ENCODE data around the gene SEC14L1. TPM values are rescaled to one million over a fixed set of nuclear protein-coding genes. Genes with fewer than 3 reads are reported as not detected.
A peak's percentile ranks its signal among the peaks of the same experiment; 100 is the strongest.

The SEC14L1 gene
- total RNA-seq, 1 experiment from 2014 or later, result 279 TPM

- Histone ChIP-seq H3K9me3 (ENCODE audit: control insufficient read depth, insufficient read depth, low read depth, low read length) (no peaks in the 10 kb centered on the region), H3K4me3 (ENCODE audit: low read depth in 2 of 2, low read length in 2 of 2) (no peak overlapping the region), H3K27me3 (ENCODE audit: control insufficient read depth, insufficient read depth, low read length) (no peaks in the 10 kb centered on the region), H3K36me3 (ENCODE audit: control insufficient read depth, insufficient read depth, low read length) (peaks cover 2% of the 10 kb centered on the region; the same call in 1 of the 2 replicates), H3K4me1 (ENCODE audit: control insufficient read depth, insufficient read depth, low read length) (peaks cover 70% of the 10 kb centered on the region), H3K27ac (ENCODE audit: low read length) (peak overlapping the region; percentile 4; the same call in 1 of the 2 replicates)
- CTCF ChIA-PET, result no interaction called here
- no TSS peak for BruUV-seq (replicated peaks)
- TF ChIP-seq CTCF (IDR thresholded peaks at IDR 0.05) (no peak), TCF7L2 (IDR thresholded peaks at IDR 0.05; ENCODE audit: low read depth, low read length) (no peak), SIN3A (IDR thresholded peaks at IDR 0.05; ENCODE audit: borderline replicate concordance, insufficient read depth, low read depth, low read length) (no peak), REST (IDR thresholded peaks at IDR 0.05; ENCODE audit: insufficient read depth in 1 of 2, low read depth in 2 of 2, low read length in 1 of 2) (no peak), POLR2AphosphoS5 (IDR thresholded peaks at IDR 0.05; ENCODE audit: low read depth, low read length) (no peak)
- no peak for DNase-seq (ENCODE audit: low read depth, low spot score)
- peak; percentile 52 for ATAC-seq
- intact Hi-C loops (cut with micrococcal nuclease; ENCODE audit: unreplicated experiment) (no loop called here), in situ Hi-C loops (cut with HindIII; ENCODE audit: low pct_unique_long_range_greater_than_20kb, low sequenced_read_pairs) (no loop called here)
- POLR2A ChIA-PET, result no interaction called here
Observed at GRCh38 chr17:77186141-77186604, 45.4 kb downstream of the SEC14L1 start.

GRCh38 chr17:77188084-77189066 lies 47.6 kb downstream of the SEC14L1 start:
- intact Hi-C loops (cut with micrococcal nuclease; ENCODE audit: unreplicated experiment), result no loop called here

More at GRCh38 chr17:77188084-77189066, 47.6 kb downstream of the SEC14L1 start:
- POLR2A ChIA-PET, result interaction anchor here (0.6 to 0.7 kb wide), 3 partner anchors 64 to 660 kb away, joined by 3 to 9 read pairs (median 4); no protein-coding TSS in a partner anchor
- no TSS peak for BruUV-seq (replicated peaks)
- CTCF ChIA-PET, result no interaction called here
- H3K36me3 ChIP-seq (ENCODE audit: control insufficient read depth, insufficient read depth, low read length), result peaks cover 8% of the 10 kb centered on the region
- H3K9me3 ChIP-seq (ENCODE audit: control insufficient read depth, insufficient read depth, low read depth, low read length), result no peaks in the 10 kb centered on the region
- H3K4me3 ChIP-seq (ENCODE audit: low read depth in 2 of 2, low read length in 2 of 2), result no peak overlapping the region
- peak overlapping the region; percentile 26; the same call in 1 of the 2 replicates for H3K27ac ChIP-seq (ENCODE audit: low read length)
- peaks cover 50% of the 10 kb centered on the region for H3K4me1 ChIP-seq (ENCODE audit: control insufficient read depth, insufficient read depth, low read length)
- no peak for ATAC-seq
- H3K27me3 ChIP-seq (ENCODE audit: control insufficient read depth, insufficient read depth, low read length), result no peaks in the 10 kb centered on the region
- TF ChIP-seq REST (IDR thresholded peaks at IDR 0.05; ENCODE audit: insufficient read depth in 1 of 2, low read depth in 2 of 2, low read length in 1 of 2), result no peak
- no peak for TF ChIP-seq TCF7L2 (IDR thresholded peaks at IDR 0.05; ENCODE audit: low read depth, low read length)
- TF ChIP-seq CTCF (IDR thresholded peaks at IDR 0.05), result no peak
- TF ChIP-seq SIN3A (IDR thresholded peaks at IDR 0.05; ENCODE audit: borderline replicate concordance, insufficient read depth, low read depth, low read length), result no peak
- no peak for TF ChIP-seq POLR2AphosphoS5 (IDR thresholded peaks at IDR 0.05; ENCODE audit: low read depth, low read length)
- no peak for DNase-seq (ENCODE audit: low read depth, low spot score)
- in situ Hi-C loops (cut with HindIII; ENCODE audit: low pct_unique_long_range_greater_than_20kb, low sequenced_read_pairs), result no loop called here
